Activated CD8-positive, alpha-beta memory T cell treated with anti-CD3 and anti-CD28 coated beads for 24 hours (primary cell): ENCODE data around the gene PRDX5.
A peak's percentile ranks its signal among the peaks of the same experiment; 100 is the strongest.

Experiments used
- DNase-seq: peaks from one replicate; pipeline ENCODE4 v3.0.0-alpha.2; 2020

PRDX5 gene

DNA sequence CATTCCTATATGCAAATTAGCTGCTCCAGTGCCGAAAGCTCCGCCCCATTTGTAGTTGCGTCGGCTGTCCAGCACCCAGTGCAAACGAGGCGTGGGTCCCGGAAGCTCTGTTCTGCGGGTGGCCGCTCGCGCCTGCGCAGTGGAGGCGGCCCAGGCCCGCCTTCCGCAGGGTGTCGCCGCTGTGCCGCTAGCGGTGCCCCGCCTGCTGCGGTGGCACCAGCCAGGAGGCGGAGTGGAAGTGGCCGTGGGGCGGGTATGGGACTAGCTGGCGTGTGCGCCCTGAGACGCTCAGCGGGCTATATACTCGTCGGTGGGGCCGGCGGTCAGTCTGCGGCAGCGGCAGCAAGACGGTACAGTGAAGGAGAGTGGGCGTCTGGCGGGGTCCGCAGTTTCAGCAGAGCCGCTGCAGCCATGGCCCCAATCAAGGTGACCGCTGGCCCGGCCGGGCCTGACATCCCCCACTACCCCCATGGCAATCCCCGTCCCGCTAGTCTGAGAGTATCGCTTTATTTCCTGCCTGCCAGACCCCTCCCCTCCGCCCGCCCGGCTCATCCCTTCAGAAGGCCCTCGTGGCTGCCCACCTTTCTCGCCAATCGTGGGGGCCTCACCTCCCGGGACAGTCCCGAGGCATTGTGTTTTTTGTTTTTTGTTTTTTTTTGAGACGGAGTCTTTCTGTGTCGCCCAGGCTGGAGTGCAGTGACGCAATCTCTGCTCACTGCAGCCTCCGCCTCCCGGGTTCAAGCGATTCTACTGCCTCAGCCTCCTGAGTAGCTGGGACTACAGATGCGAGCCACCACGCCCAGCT lies at the start of gene PRDX5:
TSS of gene PRDX5 (plus strand) at position 161 of the 805 bp plus-strand sequence. CDS start at position 256, 95 bp downstream.
- DNase-seq, result peak; percentile 95

DNA sequence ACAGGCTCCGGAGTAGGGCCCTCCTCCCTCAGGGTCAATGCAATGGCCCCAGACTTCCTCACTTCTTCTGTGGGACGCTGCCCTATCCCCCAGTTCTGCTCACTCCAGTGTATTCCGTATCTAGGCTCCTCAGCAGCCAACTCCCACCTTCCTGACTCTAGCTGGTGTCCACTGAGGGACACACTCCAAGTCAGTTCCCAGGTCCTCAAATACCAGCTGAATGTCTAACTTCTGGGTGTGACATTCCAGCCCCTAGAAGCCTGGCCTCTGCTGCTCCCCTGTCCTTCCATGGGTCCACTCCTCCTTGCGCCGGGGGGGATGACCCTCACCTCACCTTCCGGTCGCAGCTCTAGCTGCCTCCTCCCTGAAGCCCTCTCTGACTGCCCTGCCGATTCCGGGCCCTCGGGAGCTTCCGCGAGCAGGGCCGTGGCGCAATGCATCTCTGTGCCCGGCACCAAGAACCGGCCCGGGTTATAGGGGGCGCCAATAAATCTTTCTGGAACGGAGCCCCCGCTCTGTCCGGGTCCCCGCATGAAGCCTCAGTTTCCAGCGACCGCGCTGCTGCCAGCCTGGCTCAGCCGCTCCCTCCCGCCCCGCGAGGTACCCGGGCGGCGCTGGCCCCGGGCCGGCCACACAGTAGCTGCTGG lies 48.9 kb upstream of the PRDX5 start:
- DNase-seq, result no peak

DNA sequence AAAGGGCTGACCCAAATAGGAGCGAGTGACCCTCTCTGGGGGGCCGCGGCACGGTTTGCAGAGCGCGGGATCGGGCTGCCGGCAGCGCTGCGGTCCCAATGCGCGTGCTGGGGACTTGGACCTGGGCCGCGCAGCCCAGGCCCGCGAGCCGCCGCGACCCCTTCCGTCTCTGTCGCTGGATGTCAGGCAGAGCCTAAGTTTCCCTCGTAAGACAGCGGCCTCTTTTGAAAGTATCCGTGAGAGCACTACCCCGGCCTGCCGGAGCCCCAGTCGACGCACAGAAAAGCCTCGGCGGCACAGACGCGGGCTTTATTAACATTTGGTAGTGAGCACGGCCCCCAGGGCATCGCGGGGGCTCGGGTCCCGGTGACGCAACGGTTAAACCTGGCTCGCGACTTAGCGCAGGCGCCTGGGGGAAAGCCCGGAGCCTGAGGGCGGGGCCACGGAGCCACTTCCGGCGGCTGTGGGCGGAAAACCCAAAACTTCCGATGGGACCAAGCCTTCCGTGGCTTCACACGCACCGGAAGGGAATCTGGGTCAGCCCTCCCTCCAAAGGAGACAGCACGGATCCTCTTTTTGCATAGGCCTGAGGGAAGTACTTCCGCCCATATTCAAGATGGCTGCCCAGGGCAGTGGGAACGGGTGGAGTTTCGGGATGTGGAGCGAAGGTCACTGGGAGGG lies 48.2 kb upstream of the PRDX5 start:
- peak; percentile 99 for DNase-seq

DNA sequence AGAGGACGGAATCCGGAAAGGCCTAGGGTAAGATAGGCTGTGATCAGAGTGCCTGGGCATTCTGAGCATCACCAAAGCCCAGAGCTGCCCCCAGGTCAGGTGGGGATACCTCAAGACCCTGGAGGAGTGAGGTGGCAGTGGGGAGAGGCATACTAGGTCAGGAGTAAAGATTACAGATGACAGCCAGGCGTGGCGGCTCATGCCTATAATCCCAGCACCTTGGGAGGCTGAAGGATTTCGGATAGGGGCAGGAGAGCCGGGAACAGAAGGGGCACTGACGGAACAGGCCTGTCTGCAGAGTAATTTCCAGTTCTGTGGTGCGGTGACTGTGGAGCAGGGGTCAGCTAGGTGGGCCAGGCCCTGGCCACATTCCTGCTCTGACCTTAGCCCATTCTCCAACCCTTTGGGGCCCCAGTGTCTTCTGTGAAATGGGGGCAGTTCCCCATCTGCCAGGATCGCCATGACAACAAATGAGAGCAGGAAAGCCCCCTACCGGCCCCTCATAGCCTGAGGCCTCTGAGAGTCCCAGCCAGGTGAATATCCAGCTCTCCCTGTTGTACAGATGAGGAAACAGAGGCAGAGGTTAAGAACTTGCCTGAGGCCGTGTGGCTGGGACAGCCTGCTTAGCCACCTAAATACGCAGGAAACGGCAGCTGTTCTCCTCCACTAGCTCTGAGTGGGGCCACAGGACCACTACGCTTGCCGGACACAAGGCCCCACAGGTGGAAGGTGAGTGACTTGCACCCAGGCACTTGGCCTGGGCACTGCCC lies 42.7 kb upstream of the PRDX5 start:
- DNase-seq, result no peak

DNA sequence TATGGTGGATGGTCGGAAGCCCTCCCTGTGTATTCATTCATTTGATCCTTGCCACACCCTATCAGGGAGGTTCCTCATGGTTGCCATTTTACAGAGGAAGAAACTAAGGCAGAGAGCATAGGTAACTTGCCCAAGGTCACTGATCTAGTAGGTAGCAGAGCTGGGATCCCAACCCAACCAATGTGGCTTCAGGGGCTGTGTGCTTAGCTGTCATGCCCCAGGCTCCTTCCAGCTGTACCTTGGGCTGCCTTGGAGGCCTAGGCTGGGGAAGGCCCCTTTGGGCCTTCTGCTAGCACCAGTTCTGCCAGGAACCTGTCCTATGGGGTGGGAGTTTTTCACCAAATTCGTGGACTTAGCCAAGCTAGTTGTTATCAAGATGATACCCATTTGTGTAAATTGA lies 42.1 kb upstream of the PRDX5 start:
- DNase-seq, result no peak

DNA sequence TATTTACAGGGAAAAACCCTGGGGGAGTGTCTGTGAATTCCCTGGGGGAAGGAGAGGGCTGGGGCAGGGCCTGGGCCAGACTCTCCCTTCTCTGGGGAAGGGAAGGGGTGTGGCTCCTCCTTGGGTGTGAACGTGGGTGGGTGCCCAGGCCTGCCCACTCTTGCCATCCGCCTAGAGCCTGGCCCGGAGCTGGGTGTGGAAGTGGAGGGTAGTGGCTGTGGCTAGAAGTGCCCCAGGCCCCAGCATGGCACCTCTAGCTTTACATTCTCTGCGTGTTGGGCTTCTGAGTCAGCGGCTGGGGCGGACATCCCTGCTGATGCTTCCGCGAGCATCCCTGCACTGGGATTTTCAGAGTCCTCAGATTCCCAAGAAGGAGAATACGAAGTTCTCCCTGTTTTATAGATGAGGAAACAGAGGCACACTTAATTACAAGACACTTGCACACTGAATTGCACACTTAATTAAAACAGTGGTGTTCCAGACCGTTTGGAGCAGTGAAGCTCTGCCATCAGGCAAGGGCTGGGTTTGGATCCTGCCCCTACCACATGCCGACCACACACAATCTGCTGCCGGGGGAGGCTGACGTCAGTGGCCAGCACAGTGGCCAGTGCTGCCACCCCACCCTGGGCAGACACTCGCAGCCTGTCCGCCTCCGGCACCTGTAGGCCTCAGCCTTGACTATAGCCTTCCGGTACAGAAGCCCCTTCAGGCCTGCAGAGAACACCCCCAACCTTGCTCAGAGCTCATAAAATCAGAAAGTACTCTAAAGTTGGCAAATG lies 41.1 kb upstream of the PRDX5 start:
- DNase-seq, result no peak

DNA sequence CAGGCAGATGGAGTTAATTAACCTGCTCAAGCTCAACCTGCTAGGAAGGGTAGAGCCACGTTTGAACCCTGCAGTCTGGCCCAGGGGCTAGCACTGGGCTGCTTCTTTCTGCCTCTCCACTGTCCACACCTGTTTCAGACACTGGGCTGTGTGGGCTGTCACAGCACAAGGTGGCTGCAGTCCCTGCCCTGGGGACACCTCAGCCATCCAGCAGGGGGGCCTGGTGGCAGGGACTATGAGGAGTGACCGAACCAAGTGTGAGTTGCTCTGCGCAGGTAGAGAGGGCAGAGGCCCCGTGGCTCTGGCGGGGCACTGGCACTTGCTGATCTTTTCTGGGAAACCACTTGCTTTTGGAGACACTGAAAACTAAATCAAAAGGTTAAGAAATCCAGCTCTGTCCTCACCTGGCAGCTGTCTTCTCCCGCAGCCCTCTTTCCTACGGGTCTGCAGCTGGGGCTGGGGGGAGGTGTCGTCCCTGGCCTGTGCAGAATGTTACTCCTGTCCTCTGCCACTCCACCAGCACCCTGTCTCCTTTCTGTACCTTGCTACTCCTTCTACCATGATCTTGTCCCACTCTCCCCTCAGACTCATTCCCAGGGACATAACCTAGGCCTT lies 39.2 kb upstream of the PRDX5 start:
- no peak for DNase-seq

DNA sequence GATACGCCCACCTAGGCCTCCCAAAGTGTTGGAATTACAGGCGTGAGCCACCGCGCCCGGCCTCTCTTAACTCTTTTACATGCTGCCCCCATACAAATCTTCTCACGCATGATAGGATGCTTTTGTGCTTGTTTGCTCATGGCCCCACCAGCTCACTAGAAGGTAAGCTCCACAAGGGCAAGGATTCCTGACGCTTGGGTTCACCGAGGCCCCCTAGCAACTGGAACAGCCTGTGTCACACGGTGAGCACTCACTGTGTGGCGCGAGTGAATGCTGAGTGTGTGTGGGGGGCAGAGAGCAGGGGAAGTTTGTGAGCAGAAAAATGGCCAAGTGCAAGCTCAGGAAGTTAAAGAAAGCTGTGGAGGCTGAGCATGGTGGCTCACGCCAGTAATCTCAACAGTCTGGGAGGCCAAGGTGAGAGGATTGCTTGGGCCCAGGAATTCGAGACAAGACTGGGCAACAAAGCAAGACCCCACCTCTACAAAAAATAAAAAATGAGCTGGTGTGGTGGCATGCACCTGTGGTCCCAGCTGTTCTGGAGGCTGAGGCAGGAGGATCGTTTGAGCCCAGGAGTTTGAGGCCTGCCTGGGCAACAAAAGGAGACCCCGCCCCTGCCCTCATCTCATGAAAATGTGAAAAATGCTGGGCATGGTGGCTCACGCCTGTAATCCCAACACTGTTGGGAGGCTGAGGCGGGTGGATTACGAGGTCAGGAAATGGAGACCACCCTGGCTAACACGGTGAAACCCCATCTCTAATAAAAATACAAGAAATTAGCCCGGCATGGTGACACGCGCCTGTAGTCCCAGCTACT lies 35.8 kb upstream of the PRDX5 start:
- DNase-seq, result no peak

DNA sequence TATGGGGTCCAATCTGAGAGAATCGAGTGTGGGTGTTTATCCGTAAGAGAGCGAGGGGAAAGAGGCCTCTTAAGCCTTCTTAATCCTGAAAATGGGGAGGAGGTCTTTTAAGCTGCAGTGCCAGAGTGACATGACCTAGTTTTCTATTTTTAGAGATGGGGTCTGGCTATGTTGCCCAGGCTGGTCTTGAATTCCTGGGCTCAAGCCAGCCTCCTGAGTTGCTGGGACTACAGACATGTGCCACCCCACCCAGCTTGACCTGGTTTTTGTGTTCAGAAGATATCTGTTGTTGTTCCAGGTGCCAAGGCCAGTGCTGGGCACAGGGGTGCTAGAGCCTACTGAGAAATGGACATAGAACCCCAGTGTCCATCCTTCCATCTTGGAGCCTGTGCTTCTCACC lies 34.8 kb upstream of the PRDX5 start:
- no peak for DNase-seq

DNA sequence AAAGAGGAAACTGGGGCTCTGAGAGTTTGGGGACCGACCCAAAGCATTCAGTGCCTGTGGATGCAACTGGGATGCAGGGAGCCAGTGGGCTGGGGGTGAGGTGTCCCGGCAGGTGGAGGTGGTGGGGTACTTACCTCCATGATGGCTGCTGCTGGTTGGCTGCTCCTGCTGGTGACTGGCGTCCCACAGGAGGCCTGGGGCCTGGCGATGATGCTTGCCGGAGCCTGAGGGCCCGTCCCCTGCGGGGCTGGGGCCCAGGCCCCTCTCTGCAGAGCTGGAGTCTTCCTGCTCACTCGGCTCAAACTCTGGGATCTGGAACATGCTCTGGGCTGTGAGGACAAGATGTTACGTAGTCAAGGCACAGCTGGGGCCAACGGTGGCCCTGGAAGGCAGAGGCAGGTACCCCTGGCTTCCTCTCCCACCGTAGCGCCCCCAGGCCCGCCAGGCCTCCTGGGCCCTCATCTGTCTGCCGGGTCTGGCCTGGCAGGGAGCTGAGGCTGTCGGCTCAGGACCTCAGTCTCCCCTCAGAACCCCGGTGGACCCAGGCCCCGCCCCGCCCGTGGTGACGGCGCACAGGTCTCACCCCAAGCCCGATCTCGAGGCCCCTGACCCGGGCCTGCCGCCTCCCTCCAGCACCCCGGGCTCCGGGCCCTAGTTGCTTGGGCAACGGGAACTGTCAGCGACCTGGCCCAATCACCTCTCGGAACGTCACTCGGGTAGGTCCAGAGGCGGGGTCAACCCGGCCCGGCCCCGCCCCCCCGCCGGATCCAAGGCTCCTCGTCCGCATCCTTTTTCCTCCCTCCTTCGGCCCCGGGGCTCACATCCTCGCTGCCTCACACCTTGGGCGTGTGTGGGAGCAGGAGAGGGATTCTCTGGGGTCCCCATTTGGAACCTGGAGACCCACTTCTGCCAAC lies 33.6 kb upstream of the PRDX5 start, which contains the start of gene BAD:
TSS of gene BAD (minus strand) at position 618 of the 914 bp plus-strand sequence. CDS start at position 321, 297 bp downstream.
- peak; percentile 96 for DNase-seq

DNA sequence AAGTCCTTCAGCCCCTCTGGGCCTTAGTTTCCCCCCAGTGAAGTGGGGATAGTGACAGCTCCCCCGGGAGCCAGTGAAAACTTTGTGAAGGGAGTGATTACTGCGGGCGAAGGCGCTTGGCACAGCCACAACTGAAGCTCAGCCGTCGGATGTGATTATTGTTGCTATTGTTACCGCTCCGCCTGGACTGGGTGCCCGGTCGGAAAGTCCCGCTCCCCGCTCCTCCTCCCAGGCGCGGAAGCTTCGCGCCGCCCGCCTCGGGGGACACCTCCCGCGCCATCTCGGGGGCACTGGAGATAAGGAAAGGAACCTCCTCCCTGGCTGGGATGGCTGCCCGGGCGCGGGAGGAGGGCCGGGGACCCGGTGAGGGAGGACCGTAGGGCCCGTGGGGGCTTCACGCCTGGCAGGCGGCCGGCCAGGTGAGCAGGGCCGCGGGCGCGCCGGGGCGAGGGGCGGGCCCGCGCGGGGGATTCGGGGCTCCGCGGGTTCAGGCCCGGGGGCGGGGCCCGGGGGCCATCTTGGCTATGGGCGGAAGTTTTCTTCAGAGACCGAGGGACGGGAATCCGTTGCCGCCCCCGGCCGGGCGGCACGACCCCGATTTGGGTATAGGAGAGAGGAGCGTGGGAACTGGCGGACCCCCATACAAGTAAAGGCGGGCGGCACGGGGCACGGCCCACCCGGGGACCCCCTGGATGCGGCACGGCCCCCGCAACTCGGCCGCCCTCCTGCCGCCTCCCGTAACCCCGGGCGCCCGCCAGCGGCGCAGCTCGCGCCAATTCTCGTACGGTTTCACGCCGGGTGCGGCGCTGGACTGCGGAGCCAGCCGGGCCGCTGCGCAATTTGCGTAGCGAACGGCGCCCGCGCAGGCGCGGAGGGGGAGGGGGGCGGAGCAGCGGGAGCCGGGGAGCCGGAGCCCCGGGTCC lies 32.7 kb upstream of the PRDX5 start, which contains the start of gene GPR137:
TSS of gene GPR137 (plus strand) at position 887 of the 923 bp plus-strand sequence. CDS start 677 bp downstream, outside the sequence.
- DNase-seq, result peak; percentile 100

DNA sequence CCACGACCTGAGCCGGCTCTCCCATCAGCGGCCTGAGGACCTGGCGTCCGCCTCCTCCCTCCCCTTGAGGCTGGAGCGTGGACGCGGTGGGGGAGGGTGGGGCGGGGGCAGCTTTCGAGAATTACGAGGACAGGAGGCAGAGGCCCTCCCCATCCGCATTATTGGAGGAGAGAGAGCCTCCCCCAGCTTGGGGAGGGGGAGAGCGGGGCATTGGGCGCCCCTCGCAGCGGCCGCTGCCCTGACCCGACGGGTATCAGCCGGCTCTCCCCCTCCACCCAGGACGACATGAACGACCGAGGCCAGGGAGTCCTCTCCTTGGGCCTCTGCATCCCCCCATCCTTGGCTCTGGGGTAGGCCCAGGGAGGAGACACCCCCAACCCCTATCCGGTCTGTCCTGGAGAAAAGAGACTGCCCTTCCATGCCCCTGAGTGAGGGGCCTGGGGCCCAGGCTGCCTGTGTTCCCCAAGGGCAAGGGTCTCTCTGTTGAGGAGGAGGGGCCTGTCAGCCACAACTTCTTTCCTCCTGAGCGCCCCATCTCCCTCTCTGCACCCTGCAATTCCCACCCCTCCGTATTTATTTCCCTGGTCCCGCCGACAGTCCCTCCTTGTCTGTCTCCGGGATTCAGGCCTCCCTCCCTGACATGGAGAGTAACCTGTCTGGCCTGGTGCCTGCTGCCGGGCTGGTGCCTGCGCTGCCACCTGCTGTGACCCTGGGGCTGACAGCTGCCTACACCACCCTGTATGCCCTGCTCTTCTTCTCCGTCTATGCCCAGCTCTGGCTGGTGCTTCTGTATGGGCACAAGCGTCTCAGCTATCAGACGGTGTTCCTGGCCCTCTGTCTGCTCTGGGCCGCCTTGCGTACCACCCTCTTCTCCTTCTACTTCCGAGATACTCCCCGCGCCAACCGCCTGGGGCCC lies 31.8 kb upstream of the PRDX5 start:
- DNase-seq, result peak; percentile 65

DNA sequence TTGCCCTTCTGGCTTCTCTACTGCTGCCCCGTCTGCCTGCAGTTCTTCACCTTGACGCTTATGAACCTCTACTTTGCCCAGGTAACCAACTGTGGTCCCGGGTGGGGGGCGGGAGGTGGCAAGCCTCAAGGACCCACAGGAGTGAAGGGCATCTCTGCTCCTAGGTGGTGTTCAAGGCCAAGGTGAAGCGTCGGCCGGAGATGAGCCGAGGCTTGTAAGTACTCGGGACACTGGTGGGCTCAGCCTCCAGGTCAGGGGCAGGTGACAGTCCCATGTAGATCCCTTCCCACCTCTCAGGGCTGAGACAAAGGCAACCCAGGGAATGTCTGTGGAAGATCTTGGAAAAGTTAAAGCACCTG lies 31.1 kb upstream of the PRDX5 start:
- no peak for DNase-seq

DNA sequence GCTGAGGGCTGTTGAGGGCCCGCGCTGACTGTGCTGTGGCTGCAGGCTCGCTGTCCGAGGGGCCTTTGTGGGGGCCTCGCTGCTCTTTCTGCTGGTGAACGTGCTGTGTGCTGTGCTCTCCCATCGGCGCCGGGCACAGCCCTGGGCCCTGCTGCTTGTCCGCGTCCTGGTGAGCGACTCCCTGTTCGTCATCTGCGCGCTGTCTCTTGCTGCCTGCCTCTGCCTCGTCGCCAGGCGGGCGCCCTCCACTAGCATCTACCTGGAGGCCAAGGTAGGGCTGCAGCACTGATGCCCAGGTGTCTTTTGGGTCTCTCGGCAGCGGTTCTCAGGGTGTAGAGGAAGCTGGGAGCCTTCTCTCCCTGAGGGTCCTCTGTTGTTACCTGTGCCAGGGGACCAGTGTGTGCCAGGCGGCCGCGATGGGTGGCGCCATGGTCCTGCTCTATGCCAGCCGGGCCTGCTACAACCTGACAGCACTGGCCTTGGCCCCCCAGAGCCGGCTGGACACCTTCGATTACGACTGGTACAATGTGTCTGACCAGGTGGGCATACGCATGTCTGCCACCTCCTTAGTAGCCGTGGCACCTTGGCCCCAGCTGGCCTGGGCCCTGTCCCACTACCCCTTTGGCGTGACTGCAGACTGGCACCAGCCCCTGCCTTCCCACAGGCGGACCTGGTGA lies 30.1 kb upstream of the PRDX5 start:
- no peak for DNase-seq

DNA sequence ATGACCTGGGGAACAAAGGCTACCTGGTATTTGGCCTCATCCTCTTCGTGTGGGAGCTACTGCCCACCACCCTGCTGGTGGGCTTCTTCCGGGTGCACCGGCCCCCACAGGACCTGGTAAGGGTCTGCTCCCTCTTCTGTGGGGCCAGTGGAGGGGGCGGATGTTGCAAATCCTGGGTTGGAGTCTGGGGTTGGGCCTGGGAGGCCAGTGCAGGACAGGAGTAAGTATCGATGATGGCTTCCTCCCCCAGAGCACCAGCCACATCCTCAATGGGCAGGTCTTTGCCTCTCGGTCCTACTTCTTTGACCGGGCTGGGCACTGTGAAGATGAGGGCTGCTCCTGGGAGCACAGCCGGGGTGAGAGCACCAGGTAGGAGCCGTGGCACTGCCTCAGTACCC lies 29.6 kb upstream of the PRDX5 start:
- no peak for DNase-seq

DNA sequence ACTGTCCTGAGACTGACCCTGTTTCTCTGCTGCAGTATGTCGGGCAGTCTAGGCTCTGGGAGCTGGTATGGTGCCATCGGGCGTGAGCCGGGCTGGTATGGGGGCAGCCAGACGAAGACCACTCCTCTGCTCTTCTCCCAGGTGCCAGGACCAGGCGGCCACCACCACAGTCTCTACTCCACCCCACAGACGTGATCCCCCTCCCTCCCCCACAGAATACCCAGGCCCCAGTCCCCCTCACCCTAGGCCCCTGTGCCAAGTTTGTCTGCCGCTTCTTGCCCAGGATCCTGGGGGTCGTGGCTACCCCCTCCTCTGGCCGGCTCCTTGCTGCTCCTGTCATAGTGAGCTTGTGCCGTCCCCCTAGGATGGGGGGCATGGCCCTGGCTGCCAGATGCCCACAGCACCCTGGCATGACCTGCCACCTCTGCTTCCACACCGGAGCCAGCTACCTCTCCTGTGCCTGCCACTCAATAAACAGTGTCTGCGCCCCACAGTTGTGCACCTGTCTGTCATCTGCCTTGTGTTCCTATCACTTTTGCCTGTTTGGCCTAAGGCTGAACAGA lies 28.8 kb upstream of the PRDX5 start:
- DNase-seq, result no peak
